G401 (cell line): ENCODE data around the gene KRT79. TPM values are rescaled to one million over a fixed set of nuclear protein-coding genes. Genes with fewer than 3 reads are reported as not detected.
"Not testable (repeated sequence)": the region's sequence is repeated elsewhere in the genome, so short reads cannot be mapped to it uniquely, and the experiment has no call there.

Source experiments
- DNase-seq: peaks from one replicate; pipeline ENCODE4 v3.0.0-alpha.2; 2015; ENCODE audit warnings: low spot score
- in situ Hi-C: cut with HindIII; loops from 2 replicates; pipeline ENCODE4 v1.10.0; 2016; ENCODE audit warnings: low sequenced_read_pairs, mixed read lengths
- total RNA-seq: library from RNA; depleted of rRNA; stranded (reverse); fragments of >200 nt; shearing (Covaris generic); gene quantifications from 2 replicates; pipeline ENCODE4 v1.2.3, GENCODE V29; 2014

The KRT79 gene
- total RNA-seq, 1 experiment from 2014 or later: not detected

DNA sequence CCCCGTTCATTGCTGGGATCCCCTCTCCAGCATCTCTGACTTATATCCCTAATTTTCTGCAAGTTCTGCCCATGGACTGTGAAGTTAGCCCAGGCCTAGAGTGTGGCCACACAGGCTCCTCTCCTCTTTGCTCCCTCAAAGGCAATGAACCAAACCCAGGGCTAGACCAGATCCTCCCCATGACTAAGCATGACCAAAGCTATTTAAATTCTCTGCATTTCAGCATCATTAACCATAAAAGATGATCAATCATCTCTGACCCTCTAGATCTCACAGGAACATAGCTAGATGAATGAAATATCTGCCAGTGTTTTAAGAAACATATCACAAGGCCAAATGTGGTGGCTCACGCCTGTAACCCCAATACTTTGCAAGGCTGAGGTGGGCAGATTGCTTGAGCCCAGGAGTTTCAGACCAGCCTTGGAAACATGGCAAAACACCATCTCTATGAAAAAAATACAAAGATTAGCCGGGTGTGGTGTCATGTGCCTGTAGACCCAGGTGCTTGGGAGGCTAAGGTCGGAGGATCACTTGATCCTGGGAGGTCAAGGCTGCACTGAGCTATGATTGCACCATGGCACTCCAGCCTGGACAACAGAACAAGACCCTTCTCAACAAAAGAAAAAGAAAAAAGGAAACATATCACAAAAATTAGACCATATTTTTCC lies 36.0 kb downstream of the KRT79 start:
- in situ Hi-C loops: no loop called here
- no peak for DNase-seq

DNA sequence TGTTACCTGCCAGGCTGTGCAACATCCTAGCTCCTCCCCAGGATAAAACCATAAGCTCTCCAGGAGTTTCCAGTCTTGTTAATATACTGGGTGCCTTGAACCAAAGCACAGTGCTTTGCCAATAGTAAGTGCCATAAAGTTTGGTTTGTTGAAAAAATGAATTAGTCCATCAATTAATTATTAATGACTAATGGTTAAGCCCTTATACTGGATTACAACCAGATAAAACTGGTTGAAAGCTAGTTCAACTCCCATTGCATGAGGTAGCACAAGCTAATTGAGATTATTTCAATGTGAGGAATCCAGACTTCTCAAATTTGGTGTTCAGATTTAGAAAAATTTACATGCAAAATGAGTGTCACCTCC lies 36.6 kb downstream of the KRT79 start:
- in situ Hi-C loops: no loop called here
- no peak for DNase-seq

DNA sequence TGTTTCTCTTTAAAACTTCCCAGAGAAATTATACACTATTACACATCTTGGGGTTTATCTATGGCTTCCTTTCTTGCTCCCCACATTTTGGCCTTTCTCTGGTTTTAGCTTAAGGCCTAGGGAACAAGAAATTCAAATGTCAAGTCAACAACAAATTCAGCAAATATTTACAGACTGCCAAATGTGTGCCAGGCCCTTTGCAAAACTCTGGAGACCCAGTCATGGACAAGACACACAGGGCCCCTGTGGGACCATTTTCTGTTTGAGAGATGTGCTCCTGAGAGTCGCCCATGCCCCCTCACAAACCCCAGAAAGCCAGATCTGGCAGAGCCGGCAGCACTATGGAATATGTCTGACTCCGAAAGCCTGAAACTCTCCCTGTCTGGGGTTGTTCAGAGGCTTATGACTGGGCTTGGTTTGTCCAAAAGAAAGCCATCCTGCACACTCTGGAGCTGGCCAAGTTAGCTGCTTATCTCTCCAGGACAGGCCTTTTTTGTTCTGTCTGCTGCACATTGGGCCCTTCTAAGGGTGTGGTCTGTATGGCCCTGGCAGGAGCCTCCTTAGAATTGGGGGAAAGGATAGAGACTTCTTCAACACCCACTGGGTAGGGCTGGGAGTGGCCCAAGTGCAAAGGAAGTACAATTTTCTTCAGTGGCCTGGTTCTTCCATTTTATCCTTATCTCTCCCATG lies 37.1 kb downstream of the KRT79 start:
- DNase-seq: no peak
- in situ Hi-C loops: no loop called here

DNA sequence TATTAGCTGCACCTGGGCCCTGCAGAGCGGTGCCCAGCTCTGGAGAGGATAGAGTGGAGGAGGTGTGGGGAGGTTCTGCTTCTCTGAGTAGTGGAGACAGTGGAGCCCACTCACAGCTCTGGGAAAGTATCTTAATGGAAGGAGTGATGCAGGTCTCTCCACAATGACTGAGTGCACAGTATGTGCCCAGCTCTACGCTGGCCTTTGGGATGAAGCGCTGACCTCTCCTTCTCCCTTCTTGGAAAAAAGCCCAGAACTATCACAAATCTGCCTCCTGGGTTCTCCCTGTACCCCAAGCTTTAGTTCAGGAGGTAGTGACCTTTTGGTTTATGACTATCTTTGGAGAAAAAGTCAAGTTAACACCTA lies 37.7 kb downstream of the KRT79 start:
- in situ Hi-C loops: no loop called here
- no peak for DNase-seq

DNA sequence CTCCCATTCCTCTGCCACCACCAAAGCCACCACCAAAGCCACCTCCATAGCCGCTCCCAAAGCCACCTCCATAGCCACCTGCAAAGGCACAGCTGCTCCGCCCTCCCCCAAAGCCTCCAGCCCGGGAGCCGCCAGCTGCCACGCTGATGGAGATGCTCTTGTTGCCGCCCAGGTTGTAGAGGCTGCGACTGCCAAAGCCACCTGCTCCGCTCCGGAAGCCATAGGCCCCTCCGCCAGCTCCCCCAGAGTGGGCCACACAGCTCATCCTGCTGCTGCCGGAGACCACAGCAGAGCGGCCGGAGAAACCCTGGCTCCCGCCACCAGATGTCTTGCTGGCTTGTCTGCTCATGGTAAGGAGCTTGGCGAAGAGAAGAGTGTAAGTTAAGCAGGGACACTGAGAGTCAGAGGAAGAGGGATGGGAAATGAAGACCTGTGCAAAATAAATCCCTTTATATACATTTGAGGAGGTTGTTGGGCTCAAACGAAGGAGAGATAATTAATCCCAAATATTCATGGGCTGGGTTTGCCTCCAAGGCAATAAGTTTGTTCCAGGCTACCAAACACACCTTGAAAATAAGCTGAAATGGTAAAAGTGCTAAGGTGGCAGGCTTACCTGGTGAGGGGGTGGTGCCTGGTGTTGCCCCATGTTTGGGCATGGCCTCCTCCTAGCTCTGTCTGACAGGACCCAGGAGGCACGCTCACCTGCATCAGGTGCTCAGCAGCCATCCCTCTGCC lies 38.2 kb downstream of the KRT79 start, which contains the start of gene KRT3:
KRT3 (minus strand) TSS at position 424 of the 735 bp plus-strand sequence; CDS start at position 349, 75 bp downstream.
- in situ Hi-C loops: no loop called here
- no peak for DNase-seq

DNA sequence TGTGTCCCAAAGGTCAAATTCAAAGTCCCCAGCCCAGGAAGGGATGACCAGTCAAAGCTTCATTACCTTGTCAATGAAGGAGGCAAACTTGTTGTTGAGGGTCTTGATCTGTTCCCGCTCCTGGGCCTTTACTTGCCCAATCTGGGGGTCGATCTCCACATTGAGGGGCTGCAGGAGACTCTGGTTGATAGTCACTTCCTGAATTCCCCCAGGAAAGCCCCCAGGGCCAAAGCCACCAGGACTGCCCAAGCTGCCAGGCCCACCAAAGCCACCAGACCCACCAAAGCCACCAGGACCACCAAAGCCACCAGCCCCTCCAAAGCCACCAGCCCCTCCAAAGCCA lies 38.8 kb downstream of the KRT79 start:
- in situ Hi-C loops, DNase-seq: not testable (repeated sequence)

DNA sequence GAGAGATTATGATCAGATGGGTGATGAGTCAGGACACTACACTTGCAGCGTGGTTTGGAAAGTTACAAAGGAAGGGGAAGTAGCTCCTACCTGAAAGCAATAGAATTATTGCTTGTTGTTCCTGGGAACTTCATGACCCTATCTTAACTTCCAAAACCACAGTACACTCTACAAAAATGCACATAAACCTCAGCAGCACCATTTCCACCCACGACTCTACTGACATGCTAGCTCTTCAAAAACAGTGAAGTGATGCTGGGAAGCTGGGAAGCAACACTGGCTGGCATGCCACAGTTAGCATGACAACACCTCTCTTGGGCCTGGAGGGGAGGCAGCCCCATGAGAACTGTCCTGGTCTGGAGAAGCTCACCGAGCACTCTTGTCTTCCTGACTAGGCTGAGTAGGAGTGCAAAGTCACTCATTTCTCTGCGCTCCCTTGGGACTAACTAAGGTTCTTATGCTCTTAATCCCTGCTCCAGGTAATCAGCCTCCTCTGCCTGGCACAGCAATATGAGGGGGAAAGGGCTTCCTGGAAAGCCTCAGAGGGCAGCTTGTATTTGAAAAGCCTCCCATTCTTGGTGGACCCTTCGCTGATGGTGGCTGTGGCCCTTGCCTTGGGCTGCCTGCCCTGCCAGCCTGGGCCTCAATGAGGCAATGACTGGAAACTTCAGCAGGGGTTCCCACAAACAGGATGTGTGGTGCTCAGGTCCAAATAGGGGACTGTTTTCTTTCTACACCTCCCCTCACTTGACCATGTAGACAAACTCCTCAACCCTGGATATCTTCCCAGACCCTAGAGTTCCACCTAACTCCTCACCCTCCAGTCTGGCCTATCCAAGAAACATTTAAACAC lies 39.4 kb downstream of the KRT79 start:
- in situ Hi-C loops: no loop called here
- DNase-seq: no peak

DNA sequence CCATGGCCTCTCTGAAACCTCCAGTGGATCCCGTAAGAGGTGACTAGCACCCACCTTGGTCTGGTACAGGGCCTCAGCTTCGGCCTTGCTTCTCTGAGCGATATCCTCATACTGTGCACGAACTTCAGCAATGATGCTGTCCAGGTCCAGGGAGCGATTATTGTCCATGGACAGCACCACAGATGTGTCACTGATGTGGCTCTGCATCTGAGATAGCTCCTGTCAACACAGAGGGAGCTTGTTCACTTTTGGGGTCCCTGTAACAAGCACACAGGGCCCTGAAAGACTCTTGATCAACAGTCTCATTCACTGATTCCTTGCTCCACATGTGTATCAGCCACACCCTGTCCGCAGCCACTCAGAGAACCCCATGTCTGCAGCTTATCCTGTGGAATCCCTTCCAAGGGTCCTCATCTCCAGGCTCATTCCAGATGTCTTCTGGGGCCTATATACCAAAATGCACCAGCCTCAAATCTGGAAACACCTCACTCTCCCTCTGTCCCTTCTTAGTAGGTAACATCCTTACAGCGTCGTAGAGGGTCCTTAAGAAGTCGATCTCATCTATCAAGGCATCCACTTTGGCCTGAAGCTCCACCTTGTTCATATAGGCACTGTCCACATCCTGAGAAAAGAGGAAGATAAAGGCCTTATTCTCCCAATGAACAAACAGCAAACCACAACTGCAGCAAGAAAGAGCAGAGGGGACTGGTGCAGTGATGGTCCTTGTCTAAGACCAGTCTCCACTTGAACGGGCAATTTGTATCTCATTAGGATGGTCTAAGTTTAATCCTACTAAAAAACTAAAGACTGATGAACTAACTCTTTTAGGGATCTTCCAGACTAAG lies 41.7 kb downstream of the KRT79 start:
- in situ Hi-C loops: no loop called here

DNA sequence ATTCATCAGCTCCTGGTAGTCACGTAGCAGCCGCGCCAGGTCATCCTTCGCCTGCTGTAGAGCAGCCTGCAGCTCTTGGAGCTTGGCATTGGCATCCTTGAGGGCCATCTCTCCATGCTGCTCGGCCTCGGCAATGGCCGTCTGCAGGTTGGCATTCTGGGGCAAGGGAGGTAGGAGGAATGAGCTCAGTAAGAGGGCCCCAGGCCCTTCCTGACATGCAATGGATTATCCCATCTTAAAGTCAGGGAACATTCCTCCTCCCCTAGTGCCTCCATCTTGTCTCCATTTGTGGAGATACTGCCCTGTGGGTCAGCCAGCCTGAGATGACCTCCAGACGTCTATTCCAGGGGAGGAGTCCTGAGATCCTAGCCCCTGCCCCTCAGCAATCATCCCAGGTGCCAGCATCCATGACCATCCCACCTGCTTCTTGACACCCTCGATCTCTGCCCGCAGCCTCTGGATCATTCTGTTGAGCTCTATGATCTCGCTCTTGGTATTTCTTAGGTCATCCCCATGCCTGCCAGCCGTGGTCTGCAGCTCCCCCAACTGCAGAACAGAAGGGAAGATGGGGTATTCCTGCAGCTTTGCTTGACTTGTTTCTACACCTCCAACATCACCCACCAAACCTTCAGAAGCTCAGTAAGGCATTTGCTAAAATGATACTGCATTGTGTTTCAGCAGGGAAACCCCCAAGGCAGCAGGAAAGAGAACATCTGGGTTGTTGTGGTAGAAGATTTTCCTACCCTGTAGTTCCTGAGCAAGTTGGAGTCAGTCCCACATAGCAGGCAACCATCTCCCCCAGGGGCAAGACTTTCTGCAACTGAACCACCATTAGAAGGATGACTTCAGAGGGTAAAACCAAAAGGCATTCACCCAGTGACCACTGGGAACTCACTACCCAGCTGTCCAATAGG lies 42.6 kb downstream of the KRT79 start:
- in situ Hi-C loops: no loop called here
- DNase-seq: no peak

More for the DNA sequence above, 41.7 kb downstream of the KRT79 start:
- no peak for DNase-seq

DNA sequence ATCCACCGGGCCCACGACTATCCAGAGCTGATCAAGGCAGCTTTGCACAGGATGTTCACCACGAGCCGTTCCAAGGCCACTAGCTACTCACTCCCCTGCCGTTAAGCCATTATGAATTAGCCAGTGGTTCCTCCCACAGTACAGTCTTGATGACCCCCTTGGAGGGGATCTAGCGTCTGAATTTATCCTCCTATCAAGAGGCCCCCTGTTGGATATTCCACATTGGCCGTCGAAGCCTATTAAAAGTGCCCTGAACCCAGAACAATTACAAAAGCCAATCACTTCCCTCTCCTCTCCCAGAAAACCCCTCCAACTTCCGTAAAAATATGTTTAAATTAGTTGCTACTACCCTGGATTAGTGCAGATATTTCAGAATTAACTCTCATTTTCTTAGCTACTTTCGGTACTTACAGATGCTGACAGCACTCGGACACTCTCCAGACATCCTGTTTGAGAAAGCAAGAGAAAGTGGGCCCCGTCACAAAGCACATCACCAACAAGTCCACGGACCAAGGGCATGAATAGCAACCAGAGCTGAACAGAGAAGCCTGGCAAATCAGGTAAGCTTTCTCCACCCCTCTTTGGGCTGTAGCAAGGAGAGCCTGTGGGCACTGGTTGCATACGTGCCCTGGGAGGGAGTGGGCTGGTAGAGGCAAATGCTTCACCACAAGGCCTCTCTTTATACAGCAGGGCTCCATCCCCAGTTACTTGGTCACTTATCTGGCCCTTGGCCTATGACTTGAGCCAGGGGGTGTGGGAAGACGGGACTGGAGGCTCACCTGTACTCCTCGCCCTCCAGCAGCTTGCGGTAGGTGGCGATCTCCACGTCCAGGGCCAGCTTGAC lies 43.5 kb downstream of the KRT79 start:
- in situ Hi-C loops: no loop called here
- DNase-seq: no peak

DNA sequence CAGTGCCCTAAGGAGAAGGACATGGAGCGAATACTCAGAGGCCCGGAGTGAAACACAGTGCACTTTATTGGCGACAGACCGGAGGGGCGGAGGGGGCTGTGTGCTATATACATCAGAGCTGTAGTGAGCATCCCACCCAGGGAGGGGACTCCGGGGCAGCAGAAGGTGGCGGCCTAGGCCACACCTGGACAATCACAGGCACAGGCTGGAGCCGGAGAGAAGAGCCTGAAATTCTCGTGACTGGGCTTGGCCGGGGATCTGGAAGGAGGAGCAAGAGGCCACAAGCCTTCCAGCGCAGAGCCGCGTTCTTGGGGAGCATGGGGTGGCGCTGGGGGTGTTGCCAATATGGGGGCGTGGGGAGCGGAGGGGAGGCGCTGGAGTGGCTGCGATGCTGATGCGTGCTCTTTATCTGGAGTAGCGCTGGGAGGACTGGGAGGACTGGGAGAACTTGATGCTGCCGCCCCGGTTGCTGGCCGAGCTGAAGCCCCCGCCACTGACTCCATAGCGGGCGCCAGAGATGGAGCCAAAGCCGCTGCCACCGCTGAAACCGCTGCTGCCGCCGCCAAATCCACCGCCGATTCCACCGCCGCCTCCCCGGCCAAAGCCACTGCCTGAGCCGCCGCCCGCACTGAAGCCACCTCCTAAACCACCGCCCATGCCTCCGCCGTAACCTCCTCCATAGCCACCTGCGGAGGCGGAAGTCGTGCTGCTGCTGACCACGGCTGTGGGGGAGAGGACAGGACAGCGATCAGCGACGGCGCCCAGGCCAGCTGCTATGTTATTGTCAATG lies 44.3 kb downstream of the KRT79 start:
- DNase-seq: no peak
- in situ Hi-C loops: no loop called here

DNA sequence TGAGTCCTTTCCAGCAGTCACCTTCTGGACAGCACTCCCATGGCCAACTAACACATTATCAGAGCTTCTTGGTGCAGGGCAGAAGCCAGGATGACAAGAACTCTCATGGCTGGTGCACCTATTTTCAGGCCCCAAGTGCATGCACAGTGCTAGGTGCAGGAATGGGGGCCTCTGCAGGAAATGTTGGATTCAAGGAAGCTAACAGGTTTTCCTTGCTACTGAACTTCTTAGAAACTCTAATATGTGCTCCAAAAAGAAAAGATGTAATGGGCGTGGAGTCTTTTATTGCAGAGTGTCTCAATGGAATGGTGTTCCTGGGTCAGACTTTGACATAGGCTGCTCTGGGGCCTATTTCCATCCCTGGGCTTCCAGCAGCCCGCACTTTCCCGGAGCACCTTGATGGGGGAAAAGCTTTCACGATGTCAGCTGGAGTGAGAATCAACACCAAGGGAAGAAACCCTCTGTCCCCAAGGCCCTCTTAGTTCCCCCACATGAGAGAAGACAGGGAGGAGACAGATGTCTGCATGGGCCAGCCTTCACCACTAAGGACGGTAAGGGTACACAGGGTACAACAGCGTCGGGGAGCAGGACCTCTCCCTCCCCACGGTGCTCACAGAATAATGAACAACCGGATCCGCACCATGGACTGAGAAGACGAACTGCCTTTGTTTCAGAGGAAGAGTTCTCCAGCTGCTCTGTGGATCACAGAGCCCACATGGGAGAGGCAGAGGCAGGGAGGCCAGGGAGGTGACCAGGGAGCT lies 45.1 kb downstream of the KRT79 start:
- in situ Hi-C loops: no loop called here
- DNase-seq: no peak

DNA sequence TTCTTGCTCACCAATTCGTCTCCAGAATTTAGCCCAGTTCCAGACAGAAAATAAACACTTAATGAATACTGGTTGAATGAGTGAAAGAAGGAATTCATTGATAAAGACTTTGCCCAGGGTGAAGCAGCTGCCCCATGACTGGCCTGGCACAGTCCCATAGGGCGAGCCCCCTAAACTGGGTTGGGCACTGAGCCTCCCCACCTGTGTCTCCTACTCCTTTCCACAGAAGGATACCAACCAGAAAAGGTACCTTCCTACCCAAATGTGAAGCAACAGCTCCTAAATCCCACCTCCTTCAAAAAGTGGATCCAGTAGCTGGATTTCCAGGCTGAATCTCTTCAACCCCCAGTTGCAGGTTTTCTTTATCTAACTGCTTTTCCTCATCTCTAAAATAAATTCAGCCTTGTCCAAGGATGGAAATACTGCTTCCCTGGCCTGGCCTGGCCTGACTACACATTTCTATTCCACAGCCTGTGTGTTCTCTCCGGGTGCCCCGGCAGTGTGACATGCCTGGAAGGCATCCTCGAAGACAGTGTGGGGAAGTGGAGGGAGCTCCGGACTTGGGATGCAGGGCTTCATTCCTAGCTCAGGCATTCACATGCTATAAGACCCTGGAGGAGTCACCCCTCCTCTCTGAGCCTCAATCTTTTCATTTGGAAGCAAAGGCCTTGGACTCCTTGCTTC lies 45.8 kb downstream of the KRT79 start:
- in situ Hi-C loops: no loop called here
- no peak for DNase-seq

DNA sequence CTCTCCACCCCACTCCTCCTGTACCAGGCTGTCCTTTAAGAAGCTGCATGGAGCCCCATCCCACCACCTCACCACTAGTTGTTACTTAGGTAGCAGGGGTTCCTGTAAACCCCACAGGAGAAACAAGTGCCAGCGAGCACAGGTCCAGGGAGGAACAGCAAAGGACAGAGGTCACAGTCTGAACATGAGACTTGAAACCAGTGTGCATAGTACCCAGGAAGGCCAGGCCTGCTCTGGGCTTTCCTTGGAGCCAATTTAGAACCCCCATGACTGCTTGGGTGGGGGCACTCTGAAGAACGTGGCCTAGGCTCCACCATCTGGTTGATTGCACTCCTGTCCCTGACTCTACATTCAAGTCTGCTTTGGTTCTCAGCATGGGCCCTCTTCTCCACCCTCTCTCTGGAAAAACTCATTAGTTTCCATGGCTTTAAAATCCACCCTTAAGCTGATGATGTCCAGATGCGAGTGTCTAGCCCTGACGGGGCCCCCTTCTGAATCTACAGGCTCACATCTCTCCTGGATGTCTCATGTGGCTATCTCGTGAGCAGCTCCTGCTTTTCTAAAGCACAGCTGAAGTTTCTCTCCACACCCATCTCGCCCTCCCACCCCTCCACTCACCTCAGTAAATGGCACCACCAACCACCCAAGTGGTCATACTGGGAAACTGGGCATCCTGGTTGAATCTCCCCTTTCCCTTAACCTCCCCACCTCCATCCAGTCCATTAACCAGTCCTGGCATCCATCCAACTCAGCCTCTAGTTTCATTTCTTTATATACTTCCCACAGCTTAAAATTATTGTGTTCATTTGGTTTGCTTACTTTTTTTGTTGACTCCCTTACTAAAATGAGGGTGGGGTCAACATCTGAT lies 46.6 kb downstream of the KRT79 start:
- in situ Hi-C loops: no loop called here
- no peak for DNase-seq
